NCI-H146 treated with DMSO at 0.1 percent for 48 hours (cell line): ENCODE results near the gene SFMBT1.

ENCODE experiments used
- DNase-seq: peaks from one replicate; lab custom pipeline; 2025; ENCODE audit not compliant: unreplicated experiment; lab: John Stamatoyannopoulos, UW

SFMBT1 gene

DNA sequence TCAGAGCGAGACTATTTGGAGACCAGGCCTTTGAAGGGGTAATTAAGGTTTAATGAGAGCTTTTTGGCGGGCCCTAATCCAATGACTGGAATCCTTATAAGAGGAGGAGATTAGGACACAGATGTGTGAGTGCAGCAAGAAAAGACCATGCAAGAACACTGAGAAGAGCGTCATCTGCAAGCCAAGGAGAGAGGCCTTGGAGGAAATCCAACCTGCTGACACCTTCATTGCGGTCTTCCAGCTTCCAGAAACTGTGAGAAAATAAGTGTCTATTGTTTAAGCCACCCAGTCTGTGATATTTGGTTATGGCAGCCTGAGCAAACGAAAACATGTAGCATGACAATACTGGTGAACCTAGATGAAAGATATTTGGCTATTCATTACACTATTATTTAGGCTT is 188.0 kb downstream of the SFMBT1 start:
- no peak for DNase-seq

GRCh38 chr3:52857133-52857532 is 188.7 kb downstream of the SFMBT1 start:
- no peak for DNase-seq

DNA sequence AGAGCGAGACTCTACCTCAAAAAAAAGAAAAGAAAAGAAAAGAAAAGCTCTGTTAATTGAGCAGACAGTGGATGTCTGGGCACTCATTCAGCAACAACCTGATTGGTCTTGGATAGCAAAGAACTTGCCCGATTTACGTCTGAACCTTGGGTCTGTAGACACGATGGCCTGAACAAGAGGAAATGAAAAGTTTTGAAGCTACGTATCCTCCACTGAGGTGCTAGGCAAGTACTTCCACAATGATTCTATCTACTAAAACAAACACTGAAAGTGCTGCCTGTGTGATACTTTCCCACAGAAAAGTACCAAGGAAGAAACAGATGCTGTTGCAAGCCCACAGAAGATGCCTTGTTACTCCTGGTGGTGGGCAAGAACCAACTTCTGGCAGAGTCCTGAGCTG is 189.2 kb downstream of the SFMBT1 start:
- DNase-seq: no peak

DNA sequence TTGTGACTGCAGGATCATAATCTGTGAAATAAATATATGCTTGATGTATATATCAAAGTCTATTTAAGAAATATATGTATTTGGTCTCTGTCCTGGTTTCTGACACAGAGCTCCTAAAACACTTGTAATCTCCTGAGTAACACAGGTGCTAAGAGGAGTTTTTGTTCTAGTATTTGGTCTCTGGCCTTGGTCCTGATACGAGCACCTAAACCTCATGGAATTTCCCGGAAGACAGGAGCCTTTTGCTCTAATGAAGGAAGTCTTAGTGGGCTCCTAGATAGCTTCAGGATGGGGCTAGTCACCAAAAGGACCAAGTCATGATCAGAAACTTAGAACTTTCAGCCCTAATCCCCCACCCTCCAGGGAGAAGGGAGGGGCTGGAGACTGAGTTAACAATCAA is 191.9 kb downstream of the SFMBT1 start:
- no peak for DNase-seq
